Lower leg skin (tissue), 4 donors: ENCODE results near the gene CCK. TPM values are rescaled to one million over a fixed set of nuclear protein-coding genes. Genes with fewer than 3 reads are reported as not detected.

Source experiments
- DNase-seq, 2 donors: peaks; one replicate each; pipeline ENCODE4 v3.0.0-alpha.2; 2019; ENCODE audit warnings: low spot score in 2 of 2
- H3K4me3 ChIP-seq: fragments of 200-600 bp; sonication (generic); 2 replicates; pipeline ENCODE4 v1.5.1; 2017; ENCODE audit warnings: mild to moderate bottlenecking, low read depth; ENCODE audit not compliant: poor library complexity, severe bottlenecking
- CTCF ChIP-seq, 3 donors: fragments of 450-650 bp; IDR thresholded peaks; one replicate each; pipeline ENCODE4 v1.5.1; 2016; ENCODE audit warnings: antibody characterized with exemption in 3 of 3, mild to moderate bottlenecking in 3 of 3, moderate library complexity in 2 of 3
- POLR2A ChIP-seq, 2 donors: fragments of 450-650 bp; IDR thresholded peaks; one replicate each; pipeline ENCODE4 v1.6.1; 2016 to 2017; ENCODE audit warnings: antibody characterized with exemption in 2 of 2, mild to moderate bottlenecking in 1 of 2, moderate library complexity in 1 of 2
- WGBS, 2 donors: methylation state at CpG; one replicate each; pipeline ENCODE4 v1.1.5; 2018; 5-methylcytosine and 5-hydroxymethylcytosine counted together
- intact Hi-C: fragments of 100-400 bp; cut with DNase I; formaldehyde crosslinking; loops from one replicate; pipeline ENCODE4 v1.15.0; 2023; ENCODE audit warnings: low total_unique reads
- total RNA-seq, 4 donors: library from RNA; depleted of rRNA; stranded (reverse); fragments of >200 nt; gene quantifications; one replicate each; pipeline ENCODE4 v1.1.0, GENCODE V29; 2016

CCK gene
- total RNA-seq, 4 donors from 2014 or later, result 0.91 TPM; not detected in 3

GRCh38 chr3:42275217-42275616 lies 9.2 kb upstream of the CCK start:
- DNase-seq, result no peak
- H3K4me3 ChIP-seq, result no peak overlapping the region
- WGBS, 2 donors, result 40 to 41% methylated on average over 1 of the region's 1 CpG
- TF ChIP-seq CTCF (IDR thresholded peaks at IDR 0.05), result no peak
- no peak for TF ChIP-seq POLR2A (IDR thresholded peaks at IDR 0.05)
- intact Hi-C loops, result no loop called here

DNA sequence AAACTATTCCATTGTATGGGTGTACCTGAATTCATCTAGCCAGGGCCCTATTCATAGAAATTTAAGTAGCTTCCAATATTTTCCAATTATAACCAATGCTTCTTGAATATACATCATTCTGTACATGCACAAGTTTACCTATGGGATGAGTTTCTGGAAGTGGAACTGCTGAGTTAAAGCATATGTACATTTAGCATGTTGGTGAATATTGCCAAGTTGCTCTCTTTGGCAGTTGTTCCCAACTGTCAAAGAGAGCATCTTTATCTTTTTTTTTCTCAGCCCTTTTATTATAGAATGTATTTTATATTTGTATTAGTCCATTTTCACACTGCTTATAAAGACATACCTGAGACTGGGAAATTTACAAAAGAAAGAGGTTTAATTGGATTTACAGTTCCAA lies 8.3 kb upstream of the CCK start:
- no peak for DNase-seq
- intact Hi-C loops, result no loop called here
- TF ChIP-seq CTCF (IDR thresholded peaks at IDR 0.05) (no peak), POLR2A (IDR thresholded peaks at IDR 0.05) (no peak)
- no peak overlapping the region for H3K4me3 ChIP-seq

DNA sequence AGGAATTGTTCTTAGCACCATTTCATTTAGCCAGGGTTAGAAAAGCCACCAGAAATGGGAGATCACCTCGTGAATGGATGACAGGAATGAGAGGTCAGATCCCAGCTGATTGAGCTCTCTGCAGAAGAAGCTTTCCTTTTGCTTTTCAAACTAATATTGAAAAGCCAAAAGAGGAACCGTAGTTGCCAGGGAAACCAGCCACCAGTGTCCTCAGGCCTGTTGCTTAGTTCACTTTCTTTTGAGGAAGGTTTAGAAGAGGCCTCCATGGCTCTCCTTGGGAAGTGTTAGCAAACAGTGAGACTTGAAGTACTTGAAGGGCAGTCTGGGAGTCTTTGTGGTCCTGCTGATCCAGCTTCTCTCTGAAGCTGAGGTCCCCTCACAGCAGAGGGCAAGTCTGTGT lies 7.4 kb upstream of the CCK start:
- WGBS, 2 donors, result 40 to 43% methylated on average over 2 of the region's 2 CpGs
- no peak for DNase-seq
- intact Hi-C loops, result no loop called here
- H3K4me3 ChIP-seq, result no peak overlapping the region
- TF ChIP-seq POLR2A (IDR thresholded peaks at IDR 0.05), result no peak
- TF ChIP-seq CTCF (IDR thresholded peaks at IDR 0.05), result no peak

GRCh38 chr3:42271786-42272185 lies 5.8 kb upstream of the CCK start:
- H3K4me3 ChIP-seq, result no peak overlapping the region
- no peak for DNase-seq
- intact Hi-C loops, result no loop called here

DNA sequence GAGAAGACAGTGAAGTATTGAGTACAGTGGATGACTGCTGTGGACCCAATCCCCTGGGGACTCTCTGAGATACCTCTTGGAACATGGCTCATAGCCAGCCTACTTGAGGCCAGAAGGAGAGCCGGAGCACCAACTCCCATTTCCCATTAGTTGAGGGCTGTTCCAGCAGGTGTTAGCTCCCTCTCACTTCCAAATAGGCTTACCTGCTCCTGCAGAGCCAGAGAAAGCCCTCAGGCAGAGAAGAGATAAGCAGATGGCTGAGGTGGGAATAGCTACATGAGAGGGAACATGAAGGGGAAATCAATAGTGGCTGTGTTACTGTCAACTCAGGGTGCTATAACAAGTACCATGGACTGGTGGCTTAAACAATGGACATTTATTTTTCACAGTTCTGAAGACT lies 4.6 kb upstream of the CCK start:
- intact Hi-C loops, result no loop called here
- no peak overlapping the region for H3K4me3 ChIP-seq
- no peak for DNase-seq
- 54 to 61% methylated on average over 1 of the region's 1 CpG for WGBS, 2 donors
- no peak for TF ChIP-seq POLR2A (IDR thresholded peaks at IDR 0.05)
- no peak for TF ChIP-seq CTCF (IDR thresholded peaks at IDR 0.05)

More at GRCh38 chr3:42271786-42272185, 5.8 kb upstream of the CCK start:
- TF ChIP-seq CTCF (IDR thresholded peaks at IDR 0.05) (no peak), POLR2A (IDR thresholded peaks at IDR 0.05) (no peak)

- no peak overlapping the region for H3K4me3 ChIP-seq
- TF ChIP-seq CTCF (IDR thresholded peaks at IDR 0.05), result no peak
- no peak for TF ChIP-seq POLR2A (IDR thresholded peaks at IDR 0.05)
- intact Hi-C loops, result no loop called here
- DNase-seq, result no peak
- WGBS, 2 donors, result 90 to 91% methylated on average over 7 of the region's 7 CpGs
These were observed 3.7 kb upstream of the CCK start for GRCh38 chr3:42269647-42270046.
